Dermis blood vessel endothelial cell (primary cell): ENCODE measurements around the gene CUEDC2. TPM values are rescaled to one million over a fixed set of nuclear protein-coding genes. Genes with fewer than 3 reads are reported as not detected.

Source experiments
- DNase-seq: peaks from one replicate; pipeline ENCODE4 v3.0.0; 2010
- total RNA-seq: library from RNA; depleted of rRNA; stranded (reverse); fragments of >200 nt; gene quantifications from 2 replicates; pipeline ENCODE4 v1.2.3, GENCODE V29; 2014

CUEDC2 gene
- total RNA-seq, 1 donor from 2014 or later, result 51.2 TPM

- DNase-seq, result no peak
Observed at GRCh38 chr10:102424145-102424544, 8.2 kb downstream of the CUEDC2 start.

DNA sequence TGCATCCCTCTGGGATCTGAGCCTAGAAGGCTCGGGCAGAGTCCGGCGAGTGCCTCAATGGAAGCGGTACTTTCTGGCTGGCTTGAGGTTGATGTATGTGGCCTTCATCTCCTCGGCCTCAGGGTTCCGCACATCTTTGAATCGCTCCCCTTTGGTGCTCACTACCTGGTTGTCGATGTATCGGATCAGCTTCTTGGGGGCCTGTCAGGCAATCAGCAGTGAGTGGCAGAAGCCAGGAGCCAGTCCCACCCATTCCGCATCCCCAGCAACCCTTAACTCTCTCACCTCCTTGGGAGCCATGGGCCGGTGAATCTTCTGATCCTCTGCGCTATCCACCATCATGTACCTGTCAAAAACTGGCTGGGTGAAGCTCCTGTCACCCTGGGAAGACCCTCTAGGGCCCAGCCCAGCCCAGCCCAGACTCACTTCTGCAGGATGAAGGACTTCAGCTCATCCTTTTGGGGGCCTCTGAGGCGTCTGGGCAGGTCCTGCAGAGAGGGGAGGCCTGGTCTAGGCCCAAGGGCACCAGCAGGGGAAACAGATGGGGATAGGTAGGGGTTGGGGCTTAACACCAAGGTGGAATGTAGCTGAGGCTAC, 8.9 kb downstream of the CUEDC2 start:
- DNase-seq, result no peak

GRCh38 chr10:102422545-102423129, 9.7 kb downstream of the CUEDC2 start:
- peak; percentile 87 for DNase-seq

GRCh38 chr10:102421757-102422512, 10.4 kb downstream of the CUEDC2 start:
- peak; percentile 33 for DNase-seq

DNA sequence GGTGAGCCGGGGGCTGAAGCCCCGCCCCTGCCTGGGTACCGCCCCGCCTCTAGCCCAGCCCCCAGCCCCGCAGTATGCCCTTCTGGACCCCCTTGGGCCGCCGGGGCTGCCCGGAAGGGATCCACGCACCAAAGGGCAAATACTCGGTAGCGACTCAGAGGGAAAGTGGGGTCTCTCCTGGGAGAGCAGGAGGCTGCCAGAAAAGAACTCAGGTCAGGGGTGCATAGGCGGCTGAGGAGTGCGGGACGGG, 10.9 kb downstream of the CUEDC2 start:
- DNase-seq, result no peak

GRCh38 chr10:102420714-102421506, 11.5 kb downstream of the CUEDC2 start, which contains the start of gene FBXL15:
Gene FBXL15, plus strand, starts transcription at chr10:102420836. Its CDS starts 294 bp downstream, at chr10:102421130.
- peak; percentile 97 for DNase-seq

- DNase-seq, result no peak
Observed at GRCh38 chr10:102420181-102420713, 12.1 kb downstream of the CUEDC2 start.

DNA sequence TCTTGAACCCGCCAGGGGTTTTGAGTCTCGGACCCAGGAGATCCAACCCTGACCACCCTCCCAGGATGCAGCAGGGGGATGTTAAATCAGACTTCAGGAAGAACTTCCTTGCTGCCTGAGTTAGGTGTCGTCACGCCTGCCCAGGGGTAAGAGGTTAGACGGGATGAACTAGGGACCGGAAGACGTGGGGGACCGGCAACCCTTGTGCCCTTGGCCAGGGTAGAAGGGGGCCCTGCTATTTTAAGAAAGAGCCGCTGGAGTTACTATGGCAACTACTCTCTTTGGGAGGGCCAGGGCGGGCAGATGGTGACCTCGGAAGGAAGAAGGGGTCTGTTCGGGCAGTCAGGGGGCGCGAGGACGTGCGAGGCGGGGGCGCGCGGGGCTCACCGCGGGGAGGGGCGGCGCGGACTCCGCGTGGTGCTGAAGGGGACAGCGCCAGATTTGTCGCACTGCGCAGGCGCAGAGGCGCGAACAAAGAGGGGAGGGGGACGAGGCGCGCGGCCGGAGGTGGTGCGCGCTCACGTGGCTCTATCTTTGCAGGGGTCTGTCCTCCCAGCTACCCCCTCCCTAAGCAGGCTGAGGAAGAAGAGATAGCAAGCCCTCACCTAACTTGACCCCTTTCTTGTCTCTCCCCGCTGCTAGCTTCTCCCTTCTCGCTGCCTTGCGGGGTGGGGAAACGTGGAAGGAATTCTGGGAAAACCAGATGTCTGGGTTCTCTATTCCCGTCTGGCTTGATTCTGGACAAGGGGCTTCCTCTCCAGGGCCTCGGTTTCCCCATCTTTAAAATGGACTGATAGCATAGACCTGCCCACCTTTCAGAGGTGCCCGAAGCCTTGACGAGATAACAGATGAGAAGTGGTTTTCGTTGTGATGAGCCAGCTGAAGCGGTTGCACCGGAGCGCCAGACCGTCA, 12.8 kb downstream of the CUEDC2 start:
- DNase-seq, result peak; percentile 51

DNA sequence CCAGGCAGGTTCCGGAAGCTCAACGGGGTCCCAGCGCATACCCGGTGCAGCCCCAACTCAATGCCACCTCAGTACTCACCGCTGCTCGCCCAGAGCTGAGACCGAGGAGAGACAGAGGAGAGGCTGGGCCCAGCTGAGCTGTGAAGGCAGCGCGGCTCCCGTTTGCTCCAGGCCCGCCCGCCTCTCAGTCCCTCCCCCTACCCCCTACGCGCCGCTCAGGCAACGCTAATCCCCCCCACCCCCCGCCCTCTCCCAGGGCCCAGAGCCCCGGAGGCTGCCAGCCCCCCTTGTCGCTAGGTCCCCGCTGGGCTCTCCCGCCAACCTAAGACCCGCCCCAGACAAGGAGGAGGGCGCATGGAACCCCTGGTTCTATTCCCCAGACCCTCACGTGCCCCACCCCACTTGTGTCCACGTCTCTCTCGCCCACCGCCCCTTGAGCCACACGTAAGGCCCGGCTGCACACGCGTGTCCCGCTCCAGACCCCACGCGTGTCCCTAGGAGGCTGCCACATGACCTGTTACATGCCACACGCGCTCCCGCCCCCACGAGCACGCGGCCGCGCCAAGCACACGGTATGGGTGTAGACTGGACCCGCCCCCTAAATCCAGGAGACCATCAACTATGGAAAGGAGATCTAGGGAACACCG, 13.6 kb downstream of the CUEDC2 start, which contains the start of gene PSD:
Gene PSD (minus strand): TSS at position 164 of the 647 bp plus-strand sequence. CDS start 1,747 bp downstream, outside the sequence.
- no peak for DNase-seq

- DNase-seq, result no peak
Observed at GRCh38 chr10:102416695-102417094, 15.7 kb downstream of the CUEDC2 start.

DNA sequence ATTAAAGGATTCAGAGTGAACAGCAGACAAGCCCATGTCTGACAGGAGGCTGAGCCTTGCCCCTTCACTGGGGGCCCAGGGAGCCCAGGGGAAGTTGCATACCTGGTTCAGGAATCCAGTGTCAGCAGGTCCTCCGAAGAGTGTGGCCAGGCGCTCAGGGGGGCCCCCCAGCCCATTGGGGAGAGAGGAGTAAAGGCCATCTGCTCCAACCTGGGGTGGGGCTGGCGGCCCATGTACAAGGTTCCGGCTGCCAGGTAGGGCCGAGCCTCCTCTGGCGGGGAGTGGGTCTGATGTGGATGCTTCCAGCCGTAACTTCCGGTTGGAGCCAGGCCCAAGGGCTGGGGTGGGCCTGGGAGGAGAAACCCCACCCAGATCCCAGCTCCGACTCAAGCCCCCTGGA, 16.1 kb downstream of the CUEDC2 start:
- DNase-seq, result no peak

GRCh38 chr10:102414749-102415148, 17.6 kb downstream of the CUEDC2 start:
- no peak for DNase-seq

DNA sequence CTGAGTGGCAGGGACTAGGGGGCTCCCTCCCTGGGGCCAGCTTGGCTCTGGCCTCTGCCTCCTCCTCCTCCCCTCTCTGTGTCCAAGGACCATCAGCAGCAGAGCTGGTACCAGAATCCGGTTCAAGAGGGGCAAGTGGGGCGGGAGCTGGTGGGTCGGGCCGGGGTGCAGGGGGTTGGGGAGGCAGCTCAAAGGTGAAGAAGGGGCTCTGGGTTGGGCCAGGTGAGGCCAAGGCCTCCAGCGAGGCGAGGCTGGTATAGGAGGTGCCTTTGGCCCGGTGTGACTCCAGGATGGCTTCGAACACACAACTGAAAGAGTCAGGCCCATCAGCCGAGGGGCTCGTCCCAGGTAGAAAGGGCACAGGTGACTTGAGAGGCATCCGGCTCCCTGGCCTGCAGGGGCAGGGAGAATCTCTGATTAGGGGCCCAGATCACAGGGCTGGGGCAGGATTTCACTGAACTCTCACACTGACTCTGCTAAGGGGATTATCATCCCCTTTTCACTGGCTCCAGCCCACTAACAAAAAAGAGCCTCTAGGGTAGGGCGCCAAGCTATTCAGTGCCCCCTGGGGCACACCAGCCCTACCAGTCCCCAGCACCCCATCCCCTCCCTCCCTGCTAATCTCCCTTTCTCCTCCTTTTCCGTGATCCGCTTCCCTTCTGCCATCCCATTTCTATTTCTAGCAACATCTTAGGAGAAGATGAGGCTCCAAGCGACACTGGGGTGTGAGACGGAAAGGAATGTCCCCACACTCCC, 18.4 kb downstream of the CUEDC2 start:
- DNase-seq, result no peak

GRCh38 chr10:102413053-102413705, 19.2 kb downstream of the CUEDC2 start:
- DNase-seq, result no peak

- DNase-seq, result no peak
Observed at GRCh38 chr10:102412293-102412692, 20.1 kb downstream of the CUEDC2 start.

GRCh38 chr10:102411341-102412255, 20.8 kb downstream of the CUEDC2 start:
- DNase-seq, result no peak

DNA sequence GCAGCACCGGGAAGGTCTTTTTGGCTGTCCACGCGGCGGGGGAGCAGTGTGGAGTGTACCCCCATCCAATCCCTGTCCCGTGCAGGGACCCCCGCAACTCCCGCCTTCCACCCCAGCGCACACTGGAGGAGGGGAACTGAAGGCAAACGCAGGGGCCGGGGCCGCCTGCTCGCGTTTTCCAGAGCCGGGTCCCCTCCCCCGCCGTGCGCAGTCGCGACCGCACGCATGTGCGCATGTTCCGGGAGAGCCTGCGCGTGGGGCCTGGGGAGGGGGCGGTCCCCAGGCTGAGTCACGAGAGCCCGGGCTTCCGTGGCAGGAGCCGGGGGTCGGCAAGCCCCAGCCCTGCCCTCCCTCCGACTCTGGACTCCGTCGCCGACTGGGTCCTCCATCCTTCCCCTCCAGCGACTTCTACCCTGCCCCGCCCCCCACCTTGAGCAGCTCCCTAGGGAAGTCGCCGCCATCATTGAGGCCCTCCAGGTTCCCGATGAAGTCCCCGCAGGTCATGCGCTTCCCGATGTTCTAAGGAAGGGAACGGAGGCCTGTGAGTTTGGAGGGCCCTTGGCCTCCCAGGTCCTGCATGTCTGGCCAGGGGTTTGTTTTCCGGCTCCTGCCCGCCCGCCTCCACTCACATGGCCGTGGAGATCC, 21.8 kb downstream of the CUEDC2 start:
- DNase-seq, result no peak
